HepG2 (cell line): ENCODE measurements around the gene SMAD6. TPM values are rescaled to one million over a fixed set of nuclear protein-coding genes. Genes with fewer than 3 reads are reported as not detected.

Source experiments
- AGO1 ChIP-seq: fragments of 200-400 bp; formaldehyde crosslinking; IDR thresholded peaks from 2 replicates; pipeline ENCODE4 v1.6.1; 2017; ENCODE audit warnings: mild to moderate bottlenecking, low read depth, low read length, moderate library complexity; ENCODE audit not compliant: poor library complexity, severe bottlenecking
- BORCS8-MEF2B ChIP-seq: sonication (generic); formaldehyde crosslinking; IDR thresholded peaks from 2 replicates; pipeline ENCODE4 v1.8.0; 2022; ENCODE audit warnings: mild to moderate bottlenecking, missing genetic modification reagents
- HOXA9 ChIP-seq: sonication (generic); formaldehyde crosslinking; IDR thresholded peaks from 2 replicates; pipeline ENCODE4 v1.8.1; 2022; ENCODE audit warnings: missing genetic modification reagents, mild to moderate bottlenecking, moderate library complexity, borderline replicate concordance
- KDM2A ChIP-seq: sonication (generic); formaldehyde crosslinking; IDR thresholded peaks from 2 replicates; pipeline ENCODE4 v1.4.0; 2020; ENCODE audit warnings: low read depth, missing genetic modification reagents, borderline replicate concordance
- KDM5A ChIP-seq: fragments of 200-600 bp; sonication (generic); IDR thresholded peaks from 2 replicates; pipeline ENCODE4 v1.7.0; 2018; ENCODE audit warnings: antibody characterized with exemption, mild to moderate bottlenecking, low read length, borderline replicate concordance
- KLF11 ChIP-seq: IDR thresholded peaks from 2 replicates; pipeline ENCODE4 v1.6.1; 2016; ENCODE audit warnings: missing compliant biosample characterization
- MTA1 ChIP-seq: sonication (generic); formaldehyde crosslinking; IDR thresholded peaks from 2 replicates; pipeline ENCODE4 v1.4.0; 2020; ENCODE audit warnings: missing genetic modification reagents, mild to moderate bottlenecking, borderline replicate concordance
- RERE ChIP-seq: IDR thresholded peaks from 2 replicates; pipeline ENCODE4 v1.6.1; 2016; ENCODE audit warnings: low read depth, missing genetic modification reagents, missing compliant biosample characterization
- SALL2 ChIP-seq: sonication (generic); formaldehyde crosslinking; IDR thresholded peaks from 2 replicates; pipeline ENCODE4 v1.8.1; 2023; ENCODE audit warnings: mild to moderate bottlenecking, missing genetic modification reagents, inconsistent platforms
- SMC3 ChIP-seq: IDR thresholded peaks from 2 replicates; pipeline ENCODE4 v1.6.1; 2011; ENCODE audit warnings: low read length, improper control_type of control experiment
- SP1 ChIP-seq, 2 experiments: fragments of 450-650 bp in 1 of 2; sonication (generic) in 1 of 2; formaldehyde crosslinking in 1 of 2; IDR thresholded peaks; 2 replicates each; pipeline versions ENCODE4 v1.4.0 to v1.6.1; 2016 to 2020; ENCODE audit warnings: missing genetic modification reagents in 1 of 2
- ZKSCAN1 ChIP-seq: fragments of 150-350 bp; IDR thresholded peaks from 2 replicates; pipeline ENCODE4 v1.6.1; 2014; ENCODE audit warnings: low read length
- ZNF260 ChIP-seq: sonication (generic); formaldehyde crosslinking; IDR thresholded peaks from 2 replicates; pipeline ENCODE4 v1.4.0; 2020; ENCODE audit warnings: missing genetic modification reagents, low read depth, mild to moderate bottlenecking, borderline replicate concordance
- ZNF274 ChIP-seq: sonication (generic); formaldehyde crosslinking; IDR thresholded peaks from 2 replicates; pipeline ENCODE4 v1.5.1; 2020; ENCODE audit warnings: mild to moderate bottlenecking, missing genetic modification reagents
- ZNF329 ChIP-seq: sonication (generic); formaldehyde crosslinking; IDR thresholded peaks from 2 replicates; pipeline ENCODE4 v1.9.0; 2021; ENCODE audit warnings: low read depth, mild to moderate bottlenecking, missing genetic modification reagents
- ZNF430 ChIP-seq: sonication (generic); formaldehyde crosslinking; IDR thresholded peaks from 2 replicates; pipeline ENCODE4 v1.9.0; 2021; ENCODE audit warnings: mild to moderate bottlenecking, missing genetic modification reagents
- ZNF616 ChIP-seq: sonication (generic); formaldehyde crosslinking; IDR thresholded peaks from 2 replicates; pipeline ENCODE4 v1.5.0; 2020; ENCODE audit warnings: low read depth, mild to moderate bottlenecking, missing genetic modification reagents
- ZNF670 ChIP-seq: sonication (generic); formaldehyde crosslinking; IDR thresholded peaks from 2 replicates; pipeline ENCODE4 v1.8.0; 2022; ENCODE audit warnings: mild to moderate bottlenecking, missing genetic modification reagents, borderline replicate concordance
- ZNF710 ChIP-seq: sonication (generic); formaldehyde crosslinking; IDR thresholded peaks from 2 replicates; pipeline ENCODE4 v1.5.0; 2020; ENCODE audit warnings: mild to moderate bottlenecking, missing genetic modification reagents, borderline replicate concordance
- ZNF766 ChIP-seq: sonication (generic); formaldehyde crosslinking; IDR thresholded peaks from 2 replicates; pipeline ENCODE4 v1.5.0; 2020; ENCODE audit warnings: missing genetic modification reagents, borderline replicate concordance
- ZNF782 ChIP-seq: sonication (generic); formaldehyde crosslinking; IDR thresholded peaks from 2 replicates; pipeline ENCODE4 v1.4.0; 2020; ENCODE audit warnings: missing genetic modification reagents, mild to moderate bottlenecking, borderline replicate concordance
- ZNF788 ChIP-seq: sonication (generic); formaldehyde crosslinking; IDR thresholded peaks from 2 replicates; pipeline ENCODE4 v1.5.0; 2020; ENCODE audit warnings: mild to moderate bottlenecking, missing genetic modification reagents, borderline replicate concordance
- ZNF879 ChIP-seq: sonication (generic); formaldehyde crosslinking; IDR thresholded peaks from 2 replicates; pipeline ENCODE4 v1.8.1; 2023; ENCODE audit warnings: missing genetic modification reagents
- polyA plus RNA-seq, 8 experiments: library from polyadenylated mRNA; depleted of rRNA in 3 of 8; stranded (reverse) in 7 of 8; unstranded in 1 of 8; fragments of >200 nt; fragmentation: Illumina TruSeq in 4 of 8; extraction: Trizol in 4 of 8; gene quantifications; 2 replicates each; pipeline versions ENCODE4 v1.2.1 to v1.2.3, GENCODE V29; 2011 to 2016; ENCODE audit warnings: low read depth in 4 of 8, missing spikeins in 1 of 8, mixed read lengths in 1 of 8; ENCODE audit not compliant: insufficient read depth in 1 of 8
- total RNA-seq, 5 experiments: library from RNA; depleted of rRNA; stranded (reverse); fragments of >200 nt; fragmentation: Illumina TruSeq; extraction: Trizol; gene quantifications; 2 replicates each; pipeline ENCODE4 v1.2.3, GENCODE V29; 2016; ENCODE audit warnings: low read depth in 1 of 5

The SMAD6 gene
- total and polyA plus RNA-seq, 2 of the 13 experiments (the other 11 are each of a cell fraction or from before 2014, with no cell fraction given): 3.3 to 4.4 TPM

- peak; percentile 41 for TF ChIP-seq AGO1
- TF ChIP-seq KDM5A: peak; percentile 27; the same call in 1 of the 2 replicates
- no peak for TF ChIP-seq ZNF710 (CRISPR knock-in tag)
- peak; percentile 75; the same call in 1 of the 2 replicates for TF ChIP-seq HOXA9
- no peak for TF ChIP-seq ZNF766 (CRISPR knock-in tag)
- TF ChIP-seq ZNF670 (CRISPR knock-in tag): no peak
- peak; percentile 8; the same call in 1 of the 2 replicates for TF ChIP-seq KDM2A
- TF ChIP-seq SALL2 (CRISPR knock-in tag): no peak
- no peak for TF ChIP-seq RERE (CRISPR knock-in tag)
- TF ChIP-seq ZKSCAN1: no peak
- TF ChIP-seq ZNF260 (CRISPR knock-in tag): no peak
- no peak for TF ChIP-seq ZNF274 (CRISPR knock-in tag)
- 0 out of 2 replicates have a peak, but pooled peaks have one; percentile 14 for TF ChIP-seq ZNF430 (CRISPR knock-in tag)
- TF ChIP-seq ZNF788: 0 out of 2 replicates have a peak, but pooled peaks have one; percentile 17
- TF ChIP-seq ZNF782 (CRISPR knock-in tag): peak; percentile 49; the same call in 1 of the 2 replicates
- TF ChIP-seq MTA1 (CRISPR knock-in tag): peak; percentile 44; the same call in 1 of the 2 replicates
- TF ChIP-seq ZNF329 (CRISPR knock-in tag): no peak
- TF ChIP-seq SP1 (IDR thresholded peaks at IDR 0.05): no peak
- TF ChIP-seq SP1 (CRISPR knock-in tag; IDR thresholded peaks at IDR 0.05): 0 out of 2 replicates have a peak, but pooled peaks have one; percentile 8
- no peak for TF ChIP-seq ZNF879 (CRISPR knock-in tag)
- TF ChIP-seq ZNF616 (CRISPR knock-in tag): no peak
- TF ChIP-seq KLF11: no peak
- no peak for TF ChIP-seq BORCS8-MEF2B
- TF ChIP-seq SMC3: no peak
These were observed 508 bp upstream of the SMAD6 start (continued) for GRCh38 chr15:66701422-66702034.
